Right lobe of liver (tissue), 6 donors: ENCODE results near the gene DLG3. TPM values are rescaled to one million over a fixed set of nuclear protein-coding genes. Genes with fewer than 3 reads are reported as not detected.

Experiments
- ATAC-seq, 4 donors: fragments of 200-7000 bp; cut with Tn5 transposase; one replicate each; pipeline ENCODE4 v1.9.1; 2020; ENCODE audit warnings: mild to moderate bottlenecking in 4 of 4, moderate library complexity in 4 of 4
- DNase-seq, 3 donors: peaks; one replicate each; pipeline ENCODE4 v3.0.0-alpha.2; 2020
- H3K27ac ChIP-seq, 3 donors: fragments of 200-600 bp; one replicate each; pipeline ENCODE4 v1.8.0; 2022
- H3K27me3 ChIP-seq, 2 donors: fragments of 200-600 bp; one replicate each; pipeline ENCODE4 v1.8.0; 2022
- H3K36me3 ChIP-seq, 4 donors: fragments of 200-600 bp; sonication (generic) in 1 of 4; one replicate each; pipeline versions ENCODE4 v1.5.1 to v1.8.0; 2017 to 2022; ENCODE audit warnings: control low read depth in 1 of 4
- H3K4me1 ChIP-seq, 4 donors: fragments of 200-600 bp; sonication (generic) in 1 of 4; one replicate each; pipeline versions ENCODE4 v1.5.1 to v1.8.0; 2017 to 2022; ENCODE audit warnings: control low read depth in 1 of 4
- H3K4me3 ChIP-seq, 3 donors: fragments of 200-600 bp; one replicate each; pipeline ENCODE4 v1.8.0; 2022
- H3K9me3 ChIP-seq, 4 donors: fragments of 200-600 bp; sonication (generic) in 1 of 4; one replicate each; pipeline versions ENCODE4 v1.5.1 to v1.8.0; 2017 to 2022; ENCODE audit warnings: control low read depth in 1 of 4
- POLR2A ChIP-seq: fragments of 450-650 bp; IDR thresholded peaks from one replicate; pipeline ENCODE4 v1.6.1; 2017; ENCODE audit warnings: antibody characterized with exemption, mild to moderate bottlenecking
- WGBS: methylation state at CpG from one replicate; pipeline ENCODE4 v1.1.6; 2018; ENCODE audit warnings: low coverage, low lambda C conversion rate; ENCODE audit not compliant: insufficient coverage; ENCODE audit errors: missing lambda C conversion rate; 5-methylcytosine and 5-hydroxymethylcytosine counted together
- intact Hi-C, 2 donors: fragments of 100-400 bp; cut with DNase I; formaldehyde crosslinking; loops; one replicate each; pipeline versions ENCODE4 v1.11.2 to v1.14.1; 2022
- total RNA-seq, 6 experiments: library from RNA; depleted of rRNA in 2 of 6; stranded (reverse); fragments of >200 nt in 2 of 6; fragmentation: NEBNext Ultra II Directional in 3 of 6; extraction: Animal tissue kit (Norgen Biotek cat#: 25700) in 3 of 6; gene quantifications; one replicate each; pipeline versions ENCODE4 v1.1.0 to v1.2.4, GENCODE V29; 2016 to 2023
- TF ChIP-seq, protein P1 (sequence below), 4 donors: fragments of 200-600 bp in 3 of 4; fragments of 450-650 bp in 1 of 4; IDR thresholded peaks; one replicate each; pipeline versions ENCODE4 v1.5.1 to v1.8.0; 2016 to 2022; ENCODE audit warnings: antibody characterized with exemption in 4 of 4, mild to moderate bottlenecking in 2 of 4
- donor health status: DM: no; HTN: yes; CAD: no.
- donor health status: DM: no; HTN: no; CAD: no.
- donor health status: DM: no; HTN: no; CAD: no.
- donor health status: DM: no; HTN: yes; CAD: no.
- donor health status: DM: no; HTN: yes; CAD: no.

DLG3 gene
- total RNA-seq, 6 experiments from 2014 or later, result 0.37 to 2.1 (median 1.1) TPM

DNA sequence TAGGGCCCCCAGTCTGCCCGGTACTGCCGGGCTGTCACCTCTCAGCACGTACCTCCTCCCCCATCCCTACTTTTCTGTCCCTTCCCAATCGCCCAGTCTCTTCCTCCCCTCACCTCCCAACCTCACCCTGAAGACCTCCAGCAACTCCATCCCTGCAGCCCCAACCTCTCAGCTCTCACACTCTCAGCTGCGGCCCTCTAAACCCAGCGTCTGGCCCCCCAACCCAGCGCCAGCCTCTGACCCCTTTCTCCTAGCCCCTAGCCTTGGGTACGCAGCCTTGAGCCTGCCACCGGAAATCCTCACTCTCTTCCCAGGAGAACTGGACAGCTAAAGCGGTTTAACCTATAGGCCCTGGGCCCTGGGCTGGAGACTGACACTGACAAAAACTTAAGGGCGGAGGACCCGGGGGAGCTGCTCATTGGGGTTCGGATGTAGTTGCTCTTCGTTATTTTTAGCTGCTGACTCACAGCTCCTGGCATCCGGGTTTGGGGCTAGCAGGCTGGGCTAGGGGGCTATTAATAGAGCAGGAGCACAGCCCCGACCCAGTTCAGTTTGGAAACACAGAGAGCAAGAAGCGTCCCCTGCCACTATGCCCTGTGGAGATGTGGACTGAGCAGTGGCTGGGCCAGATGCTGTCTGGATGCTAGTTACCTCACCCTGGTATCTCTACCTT, 9.6 kb upstream of the DLG3 start:
- Histone ChIP-seq H3K9me3 (no peaks in the 10 kb centered on the region), H3K36me3 (no peaks in the 10 kb centered on the region), H3K27me3 (no peaks in the 10 kb centered on the region), H3K27ac (no peak overlapping the region), H3K4me3 (peak overlapping the region; percentile 45 to 60 (median 58)), H3K4me1 (no peaks in the 10 kb centered on the region)
- WGBS, result 32% methylated on average over 7 of the region's 17 CpGs
- DNase-seq (no peak), ATAC-seq (no peak)
- no peak for TF ChIP-seq POLR2A
- TF ChIP-seq, protein P1, sequence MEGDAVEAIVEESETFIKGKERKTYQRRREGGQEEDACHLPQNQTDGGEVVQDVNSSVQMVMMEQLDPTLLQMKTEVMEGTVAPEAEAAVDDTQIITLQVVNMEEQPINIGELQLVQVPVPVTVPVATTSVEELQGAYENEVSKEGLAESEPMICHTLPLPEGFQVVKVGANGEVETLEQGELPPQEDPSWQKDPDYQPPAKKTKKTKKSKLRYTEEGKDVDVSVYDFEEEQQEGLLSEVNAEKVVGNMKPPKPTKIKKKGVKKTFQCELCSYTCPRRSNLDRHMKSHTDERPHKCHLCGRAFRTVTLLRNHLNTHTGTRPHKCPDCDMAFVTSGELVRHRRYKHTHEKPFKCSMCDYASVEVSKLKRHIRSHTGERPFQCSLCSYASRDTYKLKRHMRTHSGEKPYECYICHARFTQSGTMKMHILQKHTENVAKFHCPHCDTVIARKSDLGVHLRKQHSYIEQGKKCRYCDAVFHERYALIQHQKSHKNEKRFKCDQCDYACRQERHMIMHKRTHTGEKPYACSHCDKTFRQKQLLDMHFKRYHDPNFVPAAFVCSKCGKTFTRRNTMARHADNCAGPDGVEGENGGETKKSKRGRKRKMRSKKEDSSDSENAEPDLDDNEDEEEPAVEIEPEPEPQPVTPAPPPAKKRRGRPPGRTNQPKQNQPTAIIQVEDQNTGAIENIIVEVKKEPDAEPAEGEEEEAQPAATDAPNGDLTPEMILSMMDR (IDR thresholded peaks at IDR 0.05), result no peak
- intact Hi-C loops, result no loop called here

DNA sequence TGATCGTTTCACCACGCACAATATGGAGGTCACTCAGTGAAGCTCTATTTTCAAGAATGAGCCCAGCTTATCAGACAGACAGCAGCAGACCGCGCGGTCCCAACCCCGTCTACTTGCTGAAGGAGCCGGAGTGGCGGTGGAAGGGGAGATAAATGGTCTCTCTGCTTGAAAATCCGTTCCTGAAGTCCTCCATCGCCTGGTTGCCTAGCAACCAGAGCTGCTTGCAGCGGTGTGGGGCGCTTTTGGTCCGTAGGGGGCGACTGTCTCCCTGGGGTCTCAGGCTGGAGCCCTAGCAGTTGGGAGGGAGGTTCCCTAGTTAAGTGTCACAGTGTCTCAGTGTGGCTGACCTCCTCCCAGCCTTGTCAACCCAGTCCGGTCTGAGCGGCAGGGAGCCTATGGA, 8.3 kb upstream of the DLG3 start:
- H3K27ac ChIP-seq, result no peak overlapping the region
- H3K27me3 ChIP-seq, result no peaks in the 10 kb centered on the region
- intact Hi-C loops, result no loop called here
- DNase-seq (no peak), ATAC-seq (no peak)
- no peaks in the 10 kb centered on the region for H3K36me3 ChIP-seq
- WGBS, result 58% methylated on average over 6 of the region's 16 CpGs
- no peak overlapping the region for H3K4me3 ChIP-seq
- H3K4me1 ChIP-seq, result no peaks in the 10 kb centered on the region
- no peak for TF ChIP-seq POLR2A
- no peaks in the 10 kb centered on the region for H3K9me3 ChIP-seq

DNA sequence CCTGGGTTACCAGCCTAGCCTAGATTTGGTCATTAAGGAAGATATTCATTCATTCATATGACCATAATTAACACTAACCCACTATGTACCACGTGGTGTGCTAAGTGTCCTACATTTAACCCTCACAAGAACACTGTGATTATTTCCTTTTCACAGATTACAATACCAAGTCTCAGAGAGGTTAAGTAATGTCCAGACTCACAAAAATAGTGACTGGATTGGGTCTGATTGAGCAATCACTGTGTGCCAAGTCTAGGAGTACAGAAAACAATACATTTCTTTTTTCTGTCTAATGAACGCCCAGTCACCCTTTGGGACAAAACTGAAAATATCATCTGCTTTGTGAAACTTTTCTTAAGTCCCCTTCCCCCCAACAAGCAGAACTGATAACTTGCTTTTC, 7.6 kb upstream of the DLG3 start:
- Histone ChIP-seq H3K27me3 (no peaks in the 10 kb centered on the region), H3K9me3 (no peaks in the 10 kb centered on the region), H3K36me3 (no peaks in the 10 kb centered on the region), H3K4me1 (no peaks in the 10 kb centered on the region), H3K27ac (no peak overlapping the region), H3K4me3 (no peak overlapping the region)
- no peak for TF ChIP-seq POLR2A
- TF ChIP-seq, protein P1 (IDR thresholded peaks at IDR 0.05), result no peak
- intact Hi-C loops, result no loop called here
- ATAC-seq (no peak), DNase-seq (no peak)
- WGBS, result 9% methylated on average over 2 of the region's 2 CpGs

DNA sequence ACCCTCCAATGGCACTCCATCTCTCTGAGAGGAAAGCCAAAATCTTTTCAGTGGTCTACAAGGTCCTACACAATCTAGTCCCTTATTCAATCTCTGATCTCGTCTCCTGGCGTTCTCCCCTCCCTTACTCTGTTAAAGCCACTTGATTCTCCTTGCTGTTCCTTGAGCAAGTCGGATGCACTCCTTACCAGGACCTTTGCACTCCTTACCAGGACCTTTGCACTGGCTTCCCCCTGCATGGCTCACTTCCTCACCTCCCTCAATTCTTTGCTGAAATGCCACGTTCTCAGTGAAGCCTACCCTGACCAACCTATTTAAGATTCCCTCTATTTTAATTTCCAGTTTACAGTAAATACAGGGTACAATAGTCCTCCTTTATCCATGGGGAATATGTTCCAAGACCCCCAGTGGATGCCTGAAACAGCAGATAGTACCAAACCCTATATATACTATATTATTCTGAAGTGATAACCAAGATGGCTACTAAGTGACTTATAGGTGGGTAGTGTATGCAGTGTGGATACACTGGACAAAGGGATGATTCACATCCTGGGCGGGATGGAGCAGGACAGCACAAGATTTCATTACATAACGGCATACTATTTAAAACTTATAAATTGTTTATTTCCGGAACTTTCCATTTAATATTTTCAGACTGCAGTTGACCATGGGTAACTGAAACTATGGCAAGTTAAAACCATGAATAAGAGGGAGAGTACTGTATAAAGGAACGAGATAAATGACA, 6.5 kb upstream of the DLG3 start:
- no peak for ATAC-seq
- intact Hi-C loops, result no loop called here

DNA sequence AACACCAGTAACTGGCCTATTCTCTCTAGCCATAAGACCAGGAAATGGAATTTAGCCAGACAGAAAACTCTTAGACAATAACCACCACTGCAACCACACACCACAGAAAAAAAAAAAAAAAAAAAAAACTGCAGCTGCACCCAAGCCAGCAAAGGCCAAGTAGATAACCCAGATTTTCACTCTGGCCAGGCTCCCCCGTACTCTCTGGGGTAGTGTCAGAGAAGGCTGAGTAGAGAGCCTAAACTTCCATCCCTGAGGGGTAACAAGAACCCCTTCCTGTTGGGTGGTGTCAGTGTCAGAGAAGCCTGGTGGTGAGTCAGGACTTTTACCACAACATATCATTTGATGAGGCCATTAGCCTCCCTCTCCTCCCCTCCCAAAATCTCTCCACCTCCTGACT, 5.6 kb upstream of the DLG3 start:
- no peak for ATAC-seq
- no peak for TF ChIP-seq POLR2A
- TF ChIP-seq, protein P1 (IDR thresholded peaks at IDR 0.05), result no peak

More for the DNA sequence above, 6.5 kb upstream of the DLG3 start:
- Histone ChIP-seq H3K4me3 (no peak overlapping the region), H3K36me3 (no peaks in the 10 kb centered on the region), H3K27me3 (no peaks in the 10 kb centered on the region), H3K4me1 (no peaks in the 10 kb centered on the region), H3K27ac (no peak overlapping the region), H3K9me3 (no peaks in the 10 kb centered on the region)
- 47% methylated on average over 8 of the region's 8 CpGs for WGBS
- TF ChIP-seq POLR2A, result no peak
- TF ChIP-seq, protein P1 (IDR thresholded peaks at IDR 0.05), result no peak
- DNase-seq, result no peak

More for the DNA sequence above, 5.6 kb upstream of the DLG3 start:
- Histone ChIP-seq H3K4me1 (no peaks in the 10 kb centered on the region), H3K36me3 (no peaks in the 10 kb centered on the region), H3K27me3 (no peaks in the 10 kb centered on the region), H3K27ac (no peak overlapping the region), H3K9me3 (no peaks in the 10 kb centered on the region), H3K4me3 (no peak overlapping the region)
- no peak for DNase-seq
- 14% methylated on average over 1 of the region's 1 CpG for WGBS
- intact Hi-C loops, result no loop called here
